Thoracic aorta (tissue), 2 donors: Measurements from ENCODE around the gene MARK3. TPM values are rescaled to one million over a fixed set of nuclear protein-coding genes. Genes with fewer than 3 reads are reported as not detected.

Experiments
- ATAC-seq: fragments of 150-250 bp; one replicate; pipeline ENCODE4 v1.8.0; 2017; ENCODE audit warnings: low read depth; ENCODE audit not compliant: insufficient number of reproducible peaks, low FRiP score
- DNase-seq: peaks from one replicate; pipeline ENCODE4 v3.0.0-alpha.2; 2020; ENCODE audit warnings: low spot score
- H3K27ac ChIP-seq, 2 donors: fragments of 200-600 bp; sonication (generic); 1 replicate in 1 of 2; 2 replicates in 1 of 2; pipeline ENCODE4 v1.5.1; 2016; ENCODE audit warnings: mild to moderate bottlenecking in 2 of 2, moderate library complexity in 2 of 2
- H3K27me3 ChIP-seq: fragments of 200-600 bp; sonication (generic); replicated peaks from 2 replicates; pipeline ENCODE4 v1.6.0; 2016; ENCODE audit warnings: mild to moderate bottlenecking; ENCODE audit not compliant: insufficient read depth
- H3K36me3 ChIP-seq: fragments of 200-600 bp; sonication (generic); one replicate; pipeline ENCODE4 v1.5.1; 2016
- H3K4me1 ChIP-seq, 2 donors: fragments of 200-600 bp; sonication (generic); 1 replicate in 1 of 2; 2 replicates in 1 of 2; pipeline versions ENCODE4 v1.5.1 to v1.6.0; 2016; ENCODE audit warnings: low read depth in 2 of 2, mild to moderate bottlenecking in 1 of 2; ENCODE audit not compliant: control insufficient read depth in 1 of 2
- H3K4me3 ChIP-seq: fragments of 200-600 bp; sonication (generic); 2 replicates; pipeline ENCODE4 v1.5.1; 2016; ENCODE audit warnings: mild to moderate bottlenecking
- H3K9me3 ChIP-seq: fragments of 200-600 bp; sonication (generic); 2 replicates; pipeline ENCODE4 v1.5.1; 2016
- CTCF ChIP-seq: fragments of 200-600 bp; sonication (generic); IDR thresholded peaks from one replicate; pipeline ENCODE4 v1.5.1; 2019; ENCODE audit warnings: antibody characterized with exemption
- total RNA-seq, 2 donors: library from RNA; depleted of rRNA; stranded (reverse); fragments of >200 nt; gene quantifications; one replicate each; pipeline versions ENCODE4 v1.1.0 to v1.2.3, GENCODE V29; 2016

MARK3 gene
- total RNA-seq, 2 donors from 2014 or later, result 77.6 to 133 TPM

GRCh38 chr14:103463149-103463548, 77.9 kb downstream of the MARK3 start:
- ATAC-seq, result no peak

GRCh38 chr14:103463851-103464250, 78.6 kb downstream of the MARK3 start:
- H3K9me3 ChIP-seq, result no peaks in the 10 kb centered on the region
- DNase-seq, result no peak
- TF ChIP-seq CTCF, result no peak
- no peaks in the 10 kb centered on the region for H3K27me3 ChIP-seq
- no peak for ATAC-seq
- H3K27ac ChIP-seq, result no peak overlapping the region
- H3K36me3 ChIP-seq, result peaks cover 20% of the 10 kb centered on the region
- no peak overlapping the region for H3K4me3 ChIP-seq
- no peaks in the 10 kb centered on the region for H3K4me1 ChIP-seq

More at GRCh38 chr14:103463149-103463548, 77.9 kb downstream of the MARK3 start:
- H3K4me1 ChIP-seq, result no peaks in the 10 kb centered on the region
- H3K27ac ChIP-seq, result no peak overlapping the region
- no peak for TF ChIP-seq CTCF
- H3K27me3 ChIP-seq, result no peaks in the 10 kb centered on the region
- no peak for DNase-seq
- peaks cover 20% of the 10 kb centered on the region for H3K36me3 ChIP-seq
- H3K4me3 ChIP-seq, result no peak overlapping the region
- no peaks in the 10 kb centered on the region for H3K9me3 ChIP-seq

GRCh38 chr14:103472939-103473338, 87.7 kb downstream of the MARK3 start:
- Histone ChIP-seq H3K4me1 (no peaks in the 10 kb centered on the region), H3K27ac (no peak overlapping the region), H3K27me3 (no peaks in the 10 kb centered on the region), H3K36me3 (peaks cover 51% of the 10 kb centered on the region), H3K9me3 (no peaks in the 10 kb centered on the region), H3K4me3 (no peak overlapping the region)
- no peak for ATAC-seq
- no peak for TF ChIP-seq CTCF
- DNase-seq, result no peak

- no peak for ATAC-seq
Observed at GRCh38 chr14:103474893-103475292, 89.7 kb downstream of the MARK3 start.

GRCh38 chr14:103476065-103476464, 90.8 kb downstream of the MARK3 start:
- Histone ChIP-seq H3K27me3 (no peaks in the 10 kb centered on the region), H3K27ac (no peak overlapping the region), H3K9me3 (no peaks in the 10 kb centered on the region), H3K36me3 (peaks cover 56% of the 10 kb centered on the region), H3K4me3 (no peak overlapping the region), H3K4me1 (no peaks in the 10 kb centered on the region)
- DNase-seq, result no peak
- no peak for TF ChIP-seq CTCF
- no peak for ATAC-seq

More at GRCh38 chr14:103474893-103475292, 89.7 kb downstream of the MARK3 start:
- Histone ChIP-seq H3K36me3 (peaks cover 53% of the 10 kb centered on the region), H3K27ac (no peak overlapping the region), H3K9me3 (no peaks in the 10 kb centered on the region), H3K27me3 (no peaks in the 10 kb centered on the region), H3K4me3 (no peak overlapping the region), H3K4me1 (no peaks in the 10 kb centered on the region)
- no peak for DNase-seq
- TF ChIP-seq CTCF, result no peak
